ENCODE measurements around the gene MCTP1. TPM values are rescaled to one million over a fixed set of nuclear protein-coding genes. Genes with fewer than 3 reads are reported as not detected.

MCTP1 gene
- total RNA-seq, 1 experiment from 2014 or later, result 5.6 TPM

- Mint-ChIP-seq H3K4me1 (no peaks in the 10 kb centered on the region), H3K27ac (no peak overlapping the region), H3K36me3 (peaks cover 24% of the 10 kb centered on the region), H3K9me3 (no peaks in the 10 kb centered on the region), H3K27me3 (ENCODE audit: low read depth) (no peaks in the 10 kb centered on the region), H3K4me3 (no peak overlapping the region)
- TF ChIP-seq FOXK1 (CRISPR knock-in tag; IDR thresholded peaks at IDR 0.05), result no peak
- no peak for TF ChIP-seq E2F5 (CRISPR knock-in tag; IDR thresholded peaks at IDR 0.05)
- no peak for TF ChIP-seq ZNF512 (CRISPR knock-in tag; IDR thresholded peaks at IDR 0.05; ENCODE audit: borderline replicate concordance)
- TF ChIP-seq STAT6 (CRISPR knock-in tag; conservative IDR thresholded peaks at IDR 0.05; ENCODE audit: low read depth), result no peak
- TF ChIP-seq JUN (CRISPR knock-in tag; IDR thresholded peaks at IDR 0.05), result no peak
- no peak for TF ChIP-seq MYBL2 (CRISPR knock-in tag; IDR thresholded peaks at IDR 0.05)
- no peak for TF ChIP-seq ZMAT4 (CRISPR knock-in tag; IDR thresholded peaks at IDR 0.05)
- no peak for TF ChIP-seq HMGA2 (CRISPR knock-in tag; IDR thresholded peaks at IDR 0.05)
- CTCF ChIA-PET, result no interaction called here
- no peak for DNase-seq (ENCODE audit: low spot score)
- no peak for ATAC-seq
- POLR2A ChIA-PET, result no interaction called here
Measured at GRCh38 chr5:94682814-94683520, 601.9 kb downstream of the MCTP1 start.

GRCh38 chr5:94675965-94676618 is 608.8 kb downstream of the MCTP1 start:
- ChIA-PET CTCF (interaction anchor here (1.3 kb wide), 1 partner anchor 62 kb away, joined by 4 read pairs; no protein-coding TSS in a partner anchor), POLR2A (no interaction called here)
- H3K36me3 Mint-ChIP-seq, result peaks cover 10% of the 10 kb centered on the region
- DNase-seq (ENCODE audit: low spot score) (no peak), ATAC-seq (no peak)
- H3K27ac Mint-ChIP-seq, result no peak overlapping the region
- no peaks in the 10 kb centered on the region for H3K9me3 Mint-ChIP-seq
- H3K4me1 Mint-ChIP-seq, result no peaks in the 10 kb centered on the region
- no peak for TF ChIP-seq AFF4 (CRISPR knock-in tag; IDR thresholded peaks at IDR 0.05; ENCODE audit: borderline replicate concordance)
- TF ChIP-seq TEAD4 (CRISPR knock-in tag; IDR thresholded peaks at IDR 0.05), result no peak
- TF ChIP-seq USF1 (CRISPR knock-in tag; IDR thresholded peaks at IDR 0.05), result no peak
- no peaks in the 10 kb centered on the region for H3K27me3 Mint-ChIP-seq (ENCODE audit: low read depth)
- no peak overlapping the region for H3K4me3 Mint-ChIP-seq

Measured in WTC11 (cell line).